Trophoblast cell (in vitro differentiated cells and primary cell): ENCODE measurements around the gene PRKD1.

ENCODE experiments used
- DNase-seq, 2 donors: peaks; one replicate each; pipeline ENCODE4 v3.0.0-alpha.2; 2016
- H2AFZ ChIP-seq: 2 replicates; pipeline ENCODE4 v1.6.1; 2013; ENCODE audit warnings: low read length, moderate library complexity, mild to moderate bottlenecking; ENCODE audit not compliant: insufficient read depth, poor library complexity
- H2AK5ac ChIP-seq: 2 replicates; pipeline ENCODE4 v1.6.1; 2013; ENCODE audit warnings: mild to moderate bottlenecking, low read length
- H2BK120ac ChIP-seq: 2 replicates; pipeline ENCODE4 v1.6.1; 2013; ENCODE audit warnings: low read length, mild to moderate bottlenecking, moderate library complexity; ENCODE audit not compliant: insufficient read depth, poor library complexity
- H2BK12ac ChIP-seq: 2 replicates; pipeline ENCODE4 v1.6.1; 2013; ENCODE audit warnings: mild to moderate bottlenecking, low read length, moderate library complexity
- H2BK5ac ChIP-seq: 2 replicates; pipeline ENCODE4 v1.6.1; 2013; ENCODE audit warnings: low read length, low read depth, moderate library complexity, mild to moderate bottlenecking; ENCODE audit not compliant: poor library complexity
- H3K14ac ChIP-seq: 2 replicates; pipeline ENCODE4 v1.6.1; 2013; ENCODE audit warnings: mild to moderate bottlenecking, low read length
- H3K18ac ChIP-seq: 2 replicates; pipeline ENCODE4 v1.6.1; 2013; ENCODE audit warnings: mild to moderate bottlenecking, low read length
- H3K23ac ChIP-seq: 2 replicates; pipeline ENCODE4 v1.6.1; 2013; ENCODE audit warnings: low read length
- H3K27ac ChIP-seq: 2 replicates; pipeline ENCODE4 v1.5.1; 2013; ENCODE audit warnings: low read depth, mild to moderate bottlenecking, inconsistent platforms, low read length, moderate library complexity
- H3K27me3 ChIP-seq: 2 replicates; pipeline ENCODE4 v1.6.1; 2013; ENCODE audit warnings: inconsistent platforms, mild to moderate bottlenecking, low read length, moderate library complexity; ENCODE audit not compliant: insufficient read depth
- H3K36me3 ChIP-seq, 2 experiments: 1 replicate in 1 of 2; 2 replicates in 1 of 2; pipeline ENCODE4 v1.6.1; 2013; ENCODE audit warnings: low read length in 2 of 2, mild to moderate bottlenecking in 2 of 2, moderate library complexity in 1 of 2; ENCODE audit not compliant: insufficient read depth in 2 of 2, control insufficient read depth in 1 of 2
- H3K4ac ChIP-seq: 2 replicates; pipeline ENCODE4 v1.6.1; 2013; ENCODE audit warnings: low read depth, mild to moderate bottlenecking, low read length, moderate library complexity
- H3K4me1 ChIP-seq, 2 experiments: 1 replicate in 1 of 2; 2 replicates in 1 of 2; pipeline ENCODE4 v1.6.1; 2013; ENCODE audit warnings: low read length in 2 of 2, mild to moderate bottlenecking in 2 of 2, moderate library complexity in 1 of 2; ENCODE audit not compliant: insufficient read depth in 2 of 2, control insufficient read depth in 1 of 2
- H3K4me2 ChIP-seq: 2 replicates; pipeline ENCODE4 v1.6.1; 2013; ENCODE audit warnings: inconsistent platforms, mild to moderate bottlenecking, low read length, moderate library complexity
- H3K4me3 ChIP-seq: 2 replicates; pipeline ENCODE4 v1.5.1; 2013; ENCODE audit warnings: mild to moderate bottlenecking, low read depth, low read length, inconsistent platforms
- H3K79me1 ChIP-seq: one replicate; pipeline ENCODE4 v1.6.1; 2013; ENCODE audit warnings: low read length
- H3K79me2 ChIP-seq: 2 replicates; pipeline ENCODE4 v1.6.1; 2013; ENCODE audit warnings: low read length, mild to moderate bottlenecking; ENCODE audit not compliant: control insufficient read depth, insufficient read depth, poor library complexity
- H3K9ac ChIP-seq: 2 replicates; pipeline ENCODE4 v1.6.1; 2013; ENCODE audit warnings: mild to moderate bottlenecking, low read length
- H3K9me3 ChIP-seq: 2 replicates; pipeline ENCODE4 v1.6.1; 2013; ENCODE audit warnings: low read depth, mild to moderate bottlenecking, control low read depth, inconsistent platforms, low read length; ENCODE audit not compliant: insufficient read depth
- H4K12ac ChIP-seq: 2 replicates; pipeline ENCODE4 v1.6.1; 2013; ENCODE audit warnings: low read depth, mild to moderate bottlenecking, low read length, moderate library complexity
- H4K8ac ChIP-seq: 2 replicates; pipeline ENCODE4 v1.6.1; 2013; ENCODE audit warnings: low read depth, mild to moderate bottlenecking, low read length, moderate library complexity
- H4K91ac ChIP-seq: one replicate; pipeline ENCODE4 v1.6.1; 2013; ENCODE audit warnings: low read depth, mild to moderate bottlenecking, low read length, moderate library complexity
- WGBS: extraction: QIAGEN DNeasy Blood & Tissue Kit; methylation state at CpG from one replicate; pipeline ENCODE4 v1.1.7; 2013; ENCODE audit warnings: missing lambda C conversion rate; ENCODE audit not compliant: insufficient read length, insufficient coverage; ENCODE audit errors: extremely low coverage; 5-methylcytosine and 5-hydroxymethylcytosine counted together

PRKD1 gene

GRCh38 chr14:29687071-29687765 lies 240.4 kb downstream of the PRKD1 start:
- peak overlapping the region; percentile 72 for H2BK120ac ChIP-seq
- no peak overlapping the region for H3K4ac ChIP-seq
- no peak overlapping the region for H2AFZ ChIP-seq
- peak overlapping the region; percentile 47 for H4K91ac ChIP-seq
- H2AK5ac ChIP-seq: no peak overlapping the region
- no peak overlapping the region for H2BK5ac ChIP-seq
- H2BK12ac ChIP-seq: no peak overlapping the region
- peaks cover 7% of the 10 kb centered on the region in 2 experiments for H3K4me1 ChIP-seq
- H3K4me2 ChIP-seq: no peak overlapping the region
- no peak overlapping the region for H4K8ac ChIP-seq
- DNase-seq: no peak
- H3K18ac ChIP-seq: no peak overlapping the region
- H3K79me1 ChIP-seq: peaks cover 4% of the 10 kb centered on the region
- peaks cover 3% of the 10 kb centered on the region for H3K79me2 ChIP-seq
- H3K9me3 ChIP-seq: no peaks in the 10 kb centered on the region
- H4K12ac ChIP-seq: no peak overlapping the region
- H3K27ac ChIP-seq: no peak overlapping the region
- WGBS: no CpG with 5 or more reads among the region's 5 CpGs
- no peaks in the 10 kb centered on the region for H3K36me3 ChIP-seq
- peak overlapping the region; percentile 61 for H3K14ac ChIP-seq
- H3K23ac ChIP-seq: no peak overlapping the region
- H3K4me3 ChIP-seq: no peak overlapping the region
- no peak overlapping the region for H3K9ac ChIP-seq
- H3K27me3 ChIP-seq: no peaks in the 10 kb centered on the region

- Histone ChIP-seq H4K12ac (no peak overlapping the region), H3K36me3 (no peaks in the 10 kb centered on the region), H3K79me2 (peaks cover 3% of the 10 kb centered on the region), H2BK12ac (no peak overlapping the region), H3K27me3 (no peaks in the 10 kb centered on the region), H3K4me1 (peaks cover 7% of the 10 kb centered on the region in 2 experiments), H3K4me2 (no peak overlapping the region), H4K8ac (no peak overlapping the region), H3K4me3 (no peak overlapping the region), H4K91ac (no peak overlapping the region), H3K4ac (no peak overlapping the region), H3K23ac (no peak overlapping the region), H3K27ac (no peak overlapping the region), H2BK5ac (no peak overlapping the region), H2AFZ (no peak overlapping the region), H3K18ac (no peak overlapping the region), H2AK5ac (no peak overlapping the region), H3K9me3 (no peaks in the 10 kb centered on the region), H3K79me1 (peaks cover 4% of the 10 kb centered on the region), H3K14ac (no peak overlapping the region), H2BK120ac (no peak overlapping the region), H3K9ac (no peak overlapping the region)
- DNase-seq: no peak
Observed at GRCh38 chr14:29684926-29685325, 242.7 kb downstream of the PRKD1 start.

GRCh38 chr14:29682789-29683188 lies 244.9 kb downstream of the PRKD1 start:
- Histone ChIP-seq H2AK5ac (no peak overlapping the region), H3K27ac (no peak overlapping the region), H3K23ac (no peak overlapping the region), H3K4ac (no peak overlapping the region), H4K8ac (no peak overlapping the region), H3K36me3 (no peaks in the 10 kb centered on the region), H3K79me1 (peaks cover 4% of the 10 kb centered on the region), H3K4me3 (no peak overlapping the region), H4K91ac (no peak overlapping the region), H3K4me1 (peaks cover 7% of the 10 kb centered on the region in 2 experiments), H3K27me3 (no peaks in the 10 kb centered on the region), H2BK5ac (no peak overlapping the region), H3K79me2 (peaks cover 3% of the 10 kb centered on the region), H2AFZ (no peak overlapping the region), H2BK120ac (no peak overlapping the region), H2BK12ac (no peak overlapping the region), H3K14ac (no peak overlapping the region), H3K18ac (no peak overlapping the region), H3K9me3 (no peaks in the 10 kb centered on the region), H4K12ac (no peak overlapping the region), H3K9ac (no peak overlapping the region), H3K4me2 (no peak overlapping the region)
- no peak for DNase-seq
- WGBS: no CpG with 5 or more reads among the region's 2 CpGs

- WGBS: no CpG with 5 or more reads among the region's 1 CpG
- no peaks in the 10 kb centered on the region for H3K27me3 ChIP-seq
- H3K4me1 ChIP-seq: peaks cover 3% of the 10 kb centered on the region in 2 experiments
- H3K4me3 ChIP-seq: no peak overlapping the region
- no peak overlapping the region for H3K4me2 ChIP-seq
- no peak overlapping the region for H4K8ac ChIP-seq
- no peak overlapping the region for H3K27ac ChIP-seq
- no peak for DNase-seq
- H3K14ac ChIP-seq: no peak overlapping the region
- H2BK5ac ChIP-seq: no peak overlapping the region
- H4K12ac ChIP-seq: no peak overlapping the region
- no peak overlapping the region for H3K23ac ChIP-seq
- no peaks in the 10 kb centered on the region for H3K36me3 ChIP-seq
- no peak overlapping the region for H3K18ac ChIP-seq
- no peaks in the 10 kb centered on the region for H3K9me3 ChIP-seq
- H3K79me1 ChIP-seq: peaks cover 3% of the 10 kb centered on the region
- no peak overlapping the region for H2BK120ac ChIP-seq
- H2BK12ac ChIP-seq: no peak overlapping the region
- peaks cover 2% of the 10 kb centered on the region for H3K79me2 ChIP-seq
- H2AFZ ChIP-seq: no peak overlapping the region
- no peak overlapping the region for H4K91ac ChIP-seq
- no peak overlapping the region for H3K4ac ChIP-seq
- H2AK5ac ChIP-seq: no peak overlapping the region
- no peak overlapping the region for H3K9ac ChIP-seq
Observed at GRCh38 chr14:29681316-29681715, 246.3 kb downstream of the PRKD1 start.
